NB4 (cell line): ENCODE results near the gene ADNP.

Source experiments
- DNase-seq: peaks from one replicate; pipeline ENCODE4 v3.0.0; 2010; ENCODE audit warnings: low read depth
- H3K4me3 ChIP-seq: one replicate; pipeline ENCODE4 v1.5.1; 2011; ENCODE audit warnings: mild to moderate bottlenecking, low read depth, low read length, moderate library complexity
- CTCF ChIP-seq: IDR thresholded peaks from one replicate; pipeline ENCODE4 v1.5.1; 2012; ENCODE audit warnings: low read depth, low read length
- MYC ChIP-seq: IDR thresholded peaks from 2 replicates; pipeline ENCODE4 v1.6.1; 2011; ENCODE audit warnings: low read depth, low read length
- POLR2A ChIP-seq: IDR thresholded peaks from 2 replicates; pipeline ENCODE4 v1.6.1; 2011; ENCODE audit warnings: mild to moderate bottlenecking; ENCODE audit not compliant: insufficient read length; ENCODE audit errors: extremely low read depth
- TF ChIP-seq, protein P1 (sequence below): IDR thresholded peaks from 2 replicates; pipeline ENCODE4 v1.6.1; 2011; ENCODE audit warnings: low read depth, low read length

ADNP gene

GRCh38 chr20:50895111-50895830, 36.0 kb downstream of the ADNP start:
- TF ChIP-seq MYC (no peak), POLR2A (no peak), CTCF (no peak)
- no peak overlapping the region for H3K4me3 ChIP-seq
- no peak for DNase-seq

- no peak overlapping the region for H3K4me3 ChIP-seq
- TF ChIP-seq MYC = no peak
- no peak for TF ChIP-seq POLR2A
- TF ChIP-seq, protein P1, sequence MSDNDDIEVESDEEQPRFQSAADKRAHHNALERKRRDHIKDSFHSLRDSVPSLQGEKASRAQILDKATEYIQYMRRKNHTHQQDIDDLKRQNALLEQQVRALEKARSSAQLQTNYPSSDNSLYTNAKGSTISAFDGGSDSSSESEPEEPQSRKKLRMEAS = no peak
- TF ChIP-seq CTCF = no peak
Measured at GRCh38 chr20:50893620-50894019, 37.6 kb downstream of the ADNP start.

DNA sequence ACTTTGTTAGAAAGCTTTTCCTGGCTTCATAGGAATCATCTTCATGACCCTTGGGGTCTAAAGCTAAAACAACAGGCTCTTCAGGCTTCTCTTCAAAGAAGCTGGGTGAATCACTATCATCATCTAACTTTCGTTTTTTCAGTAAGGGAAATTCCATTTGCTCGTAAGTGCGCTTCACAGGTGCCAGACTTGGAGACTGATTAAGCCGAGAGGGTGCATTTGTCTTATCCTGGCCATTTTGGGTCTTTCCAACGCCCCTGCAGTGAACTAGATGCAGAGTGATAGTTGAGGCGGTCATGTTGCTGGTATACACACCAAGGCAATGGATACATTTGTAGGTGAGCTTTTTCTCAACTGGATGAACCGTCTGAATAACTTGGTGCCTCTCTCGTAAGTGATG, 38.8 kb downstream of the ADNP start:
- no peak overlapping the region for H3K4me3 ChIP-seq
- no peak for DNase-seq
- TF ChIP-seq POLR2A (no peak), MYC (no peak), CTCF (no peak)
- TF ChIP-seq, protein P1 = no peak

More at GRCh38 chr20:50893620-50894019, 37.6 kb downstream of the ADNP start:
- DNase-seq = no peak

- no peak overlapping the region for H3K4me3 ChIP-seq
- TF ChIP-seq, protein P1 = no peak
- no peak for TF ChIP-seq MYC
- no peak for DNase-seq
Measured at GRCh38 chr20:50891138-50891537, 40.1 kb downstream of the ADNP start.

- no peak for DNase-seq
- no peak for TF ChIP-seq POLR2A
- TF ChIP-seq CTCF = no peak
- TF ChIP-seq, protein P1 = no peak
- no peak for TF ChIP-seq MYC
Measured at GRCh38 chr20:50887576-50887975, 43.7 kb downstream of the ADNP start.

DNA sequence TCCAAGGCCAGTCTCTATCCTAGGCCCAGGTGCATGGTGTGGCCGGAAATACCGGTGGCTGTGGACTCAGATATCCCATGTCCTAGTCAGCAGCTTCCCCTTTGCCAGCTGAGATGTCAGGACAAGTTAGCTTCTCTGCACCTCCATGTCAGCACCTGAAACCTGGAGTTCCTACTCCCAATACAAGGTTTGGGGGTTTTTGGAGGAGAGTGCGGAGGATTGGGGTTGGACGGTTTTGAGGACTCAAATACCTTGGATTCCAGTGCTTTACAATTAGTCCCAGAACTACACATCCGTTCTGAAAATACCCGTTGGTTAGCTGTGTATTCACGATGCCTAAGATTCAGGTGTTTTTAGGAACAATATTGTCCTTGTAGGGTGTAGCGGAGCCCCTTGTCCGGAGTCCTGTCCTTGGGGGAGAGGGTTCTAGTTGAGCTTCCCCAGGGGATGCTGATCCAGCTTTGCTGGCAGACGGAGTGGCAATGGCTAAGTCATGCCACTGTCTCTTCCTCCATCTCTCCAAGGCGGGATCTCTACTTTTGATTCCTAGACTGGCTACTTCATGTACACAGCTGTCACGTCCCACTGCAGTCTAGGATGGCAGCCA, 45.0 kb downstream of the ADNP start:
- TF ChIP-seq, protein P1 = no peak
- TF ChIP-seq POLR2A = no peak
- TF ChIP-seq MYC = no peak
- H3K4me3 ChIP-seq = no peak overlapping the region
- DNase-seq = peak; percentile 24

More at GRCh38 chr20:50887576-50887975, 43.7 kb downstream of the ADNP start:
- H3K4me3 ChIP-seq = no peak overlapping the region

DNA sequence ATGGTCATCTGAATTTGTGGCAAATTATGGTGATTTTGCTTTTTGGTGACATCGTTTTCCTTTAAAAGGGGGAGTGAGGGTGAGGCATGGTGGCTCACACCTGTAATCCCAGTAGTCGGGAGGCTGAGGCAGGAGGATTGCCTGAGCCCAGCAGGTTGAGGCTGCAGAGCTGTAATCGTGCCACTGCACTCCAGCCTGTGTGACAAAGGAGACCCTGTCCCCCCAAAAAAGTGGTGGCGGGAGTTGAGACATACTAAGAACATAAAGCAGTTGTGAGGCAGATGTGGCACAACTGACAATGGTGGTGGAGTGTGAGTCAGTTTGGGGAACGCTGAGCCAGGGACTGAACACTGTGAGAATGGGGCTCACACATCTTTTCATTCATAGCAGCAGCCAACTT, 45.5 kb downstream of the ADNP start:
- H3K4me3 ChIP-seq = no peak overlapping the region
- DNase-seq = no peak
- TF ChIP-seq, protein P1 = no peak
- TF ChIP-seq CTCF (no peak), POLR2A (no peak), MYC (no peak)
